Neuronal stem cell (in vitro differentiated cells): ENCODE results near the gene SEC23IP.

Source experiments
- DNase-seq: peaks from one replicate; pipeline ENCODE4 v3.0.0-alpha.2; 2013; ENCODE audit warnings: low spot score
- H2AFZ ChIP-seq: one replicate; pipeline ENCODE4 v1.6.1; 2013; ENCODE audit warnings: mild to moderate bottlenecking, low read length, inconsistent platforms
- H2AK5ac ChIP-seq: 2 replicates; pipeline ENCODE4 v1.6.1; 2013; ENCODE audit warnings: low read depth, mild to moderate bottlenecking, inconsistent platforms, low read length, moderate library complexity, mixed read lengths
- H2BK120ac ChIP-seq: 2 replicates; pipeline ENCODE4 v1.6.1; 2013; ENCODE audit warnings: low read depth, mild to moderate bottlenecking, inconsistent platforms, low read length, moderate library complexity, mixed read lengths
- H2BK12ac ChIP-seq: one replicate; pipeline ENCODE4 v1.6.1; 2013; ENCODE audit warnings: low read length, inconsistent platforms
- H2BK15ac ChIP-seq: 2 replicates; pipeline ENCODE4 v1.6.1; 2013; ENCODE audit warnings: mild to moderate bottlenecking, low read length, inconsistent platforms, mixed read lengths
- H2BK5ac ChIP-seq: one replicate; pipeline ENCODE4 v1.6.1; 2013; ENCODE audit warnings: inconsistent platforms, mild to moderate bottlenecking, low read length, moderate library complexity
- H3K14ac ChIP-seq: one replicate; pipeline ENCODE4 v1.6.1; 2013; ENCODE audit warnings: low read length, inconsistent platforms
- H3K18ac ChIP-seq: 2 replicates; pipeline ENCODE4 v1.6.1; 2013; ENCODE audit warnings: low read length, inconsistent platforms
- H3K23ac ChIP-seq: 2 replicates; pipeline ENCODE4 v1.6.1; 2013; ENCODE audit warnings: low read depth, mild to moderate bottlenecking, mixed read lengths, low read length, inconsistent platforms; ENCODE audit not compliant: poor library complexity
- H3K27ac ChIP-seq: replicated peaks from 3 replicates; pipeline ENCODE4 v1.5.1; 2013; ENCODE audit warnings: low read length, inconsistent platforms
- H3K27me3 ChIP-seq, 3 experiments: 2 replicates each; pipeline ENCODE4 v1.6.1; 2013; ENCODE audit warnings: low read length in 3 of 3, mild to moderate bottlenecking in 2 of 3, inconsistent platforms in 1 of 3, low read depth in 1 of 3, mixed read lengths in 1 of 3, moderate library complexity in 1 of 3; ENCODE audit not compliant: control insufficient read depth in 3 of 3, insufficient read depth in 3 of 3
- H3K36me3 ChIP-seq, 2 donors: replicated peaks in 1 of 2; 2 replicates each; pipeline ENCODE4 v1.6.1; 2013; ENCODE audit warnings: low read length in 2 of 2; ENCODE audit not compliant: control insufficient read depth in 2 of 2, insufficient read depth in 2 of 2
- H3K4ac ChIP-seq: 2 replicates; pipeline ENCODE4 v1.6.1; 2013; ENCODE audit warnings: inconsistent platforms, mild to moderate bottlenecking, low read length, moderate library complexity
- H3K4me1 ChIP-seq, 2 donors: 1 replicate in 1 of 2; 2 replicates in 1 of 2; pipeline ENCODE4 v1.6.1; 2013; ENCODE audit warnings: low read length in 2 of 2, low read depth in 1 of 2; ENCODE audit not compliant: control insufficient read depth in 2 of 2, insufficient read depth in 1 of 2
- H3K4me2 ChIP-seq: one replicate; pipeline ENCODE4 v1.6.1; 2013; ENCODE audit warnings: mild to moderate bottlenecking, low read length, inconsistent platforms; ENCODE audit not compliant: insufficient read depth, poor library complexity, severe bottlenecking
- H3K4me3 ChIP-seq, 2 donors: 2 replicates each; pipeline ENCODE4 v1.5.1; 2013; ENCODE audit warnings: low read length in 2 of 2, mild to moderate bottlenecking in 2 of 2, inconsistent platforms in 1 of 2, moderate library complexity in 1 of 2
- H3K79me1 ChIP-seq: one replicate; pipeline ENCODE4 v1.6.1; 2013; ENCODE audit warnings: low read depth, mild to moderate bottlenecking, inconsistent platforms, low read length, moderate library complexity
- H3K9ac ChIP-seq: one replicate; pipeline ENCODE4 v1.6.1; 2013; ENCODE audit warnings: mild to moderate bottlenecking, low read depth, low read length, inconsistent platforms; ENCODE audit not compliant: poor library complexity
- H3K9me3 ChIP-seq, 2 donors: replicated peaks in 1 of 2; 2 replicates each; pipeline versions ENCODE3 to v1.6.1; 2013; ENCODE audit warnings: low read length in 2 of 2, mild to moderate bottlenecking in 2 of 2, inconsistent platforms in 1 of 2, low read depth in 1 of 2, mixed read lengths in 1 of 2, moderate library complexity in 1 of 2; ENCODE audit not compliant: control insufficient read depth in 2 of 2, insufficient read depth in 1 of 2
- H4K8ac ChIP-seq: one replicate; pipeline ENCODE4 v1.6.1; 2013; ENCODE audit warnings: low read depth, mild to moderate bottlenecking, inconsistent platforms, low read length, moderate library complexity
- H4K91ac ChIP-seq: one replicate; pipeline ENCODE4 v1.6.1; 2013; ENCODE audit warnings: low read length, low read depth, mild to moderate bottlenecking, inconsistent platforms; ENCODE audit not compliant: poor library complexity
- WGBS, 2 donors: extraction: QIAGEN DNeasy Blood & Tissue Kit; methylation state at CpG; one replicate each; pipeline ENCODE4 v1.1.7; 2013; ENCODE audit warnings: missing lambda C conversion rate in 2 of 2, mixed read lengths in 1 of 2; ENCODE audit not compliant: insufficient read length in 2 of 2, insufficient replicate concordance in 1 of 2; ENCODE audit errors: extremely low coverage in 2 of 2; 5-methylcytosine and 5-hydroxymethylcytosine counted together

The SEC23IP gene

GRCh38 chr10:119919826-119920225, 27.3 kb downstream of the SEC23IP start:
- DNase-seq = no peak
- Histone ChIP-seq H2BK15ac (no peak overlapping the region), H3K9ac (no peak overlapping the region), H3K4me1 (no peaks in the 10 kb centered on the region), H2BK5ac (no peak overlapping the region), H3K27me3 (no peaks in the 10 kb centered on the region), H3K9me3 (no peaks in the 10 kb centered on the region), H3K79me1 (no peaks in the 10 kb centered on the region), H2BK12ac (no peak overlapping the region), H4K8ac (no peak overlapping the region), H3K4me2 (no peak overlapping the region), H3K18ac (no peak overlapping the region), H3K36me3 (peaks cover 13 to 95% of the 10 kb centered on the region in 2 donors), H3K23ac (no peak overlapping the region), H3K4ac (no peak overlapping the region), H3K4me3 (no peak overlapping the region), H4K91ac (no peak overlapping the region), H3K14ac (no peak overlapping the region), H2AFZ (no peak overlapping the region), H2AK5ac (no peak overlapping the region), H2BK120ac (no peak overlapping the region), H3K27ac (no peak overlapping the region)
- WGBS, 2 donors = no CpG with 5 or more reads among the region's 1 CpG

DNA sequence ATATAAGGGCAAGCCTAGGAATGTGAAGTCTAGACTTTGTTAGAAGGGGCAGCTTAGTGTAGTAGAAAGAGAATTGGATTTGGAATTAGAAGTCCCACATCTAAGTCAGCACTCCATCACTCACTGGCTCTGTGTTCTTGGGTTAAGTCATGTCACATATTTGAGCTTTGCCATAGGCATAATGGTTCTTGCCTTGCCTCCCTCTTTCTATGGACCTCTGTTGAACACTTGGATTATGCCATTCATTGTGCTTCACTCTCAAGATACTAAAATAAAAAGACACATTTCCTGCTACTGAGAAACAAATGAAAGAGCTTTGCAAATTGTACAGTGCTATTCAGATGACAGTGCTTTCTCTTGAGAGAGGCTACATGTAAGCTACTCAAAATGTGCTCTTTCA, 35.9 kb downstream of the SEC23IP start:
- Histone ChIP-seq H3K23ac (no peak overlapping the region), H3K4me3 (no peak overlapping the region), H4K91ac (no peak overlapping the region), H2BK5ac (no peak overlapping the region), H3K9me3 (no peaks in the 10 kb centered on the region), H3K4me1 (peaks cover 0 to 7% of the 10 kb centered on the region in 2 donors), H3K14ac (no peak overlapping the region), H3K4ac (no peak overlapping the region), H4K8ac (no peak overlapping the region), H3K4me2 (no peak overlapping the region), H3K36me3 (peaks cover 11 to 92% of the 10 kb centered on the region in 2 donors), H3K27ac (no peak overlapping the region), H3K79me1 (no peaks in the 10 kb centered on the region), H3K27me3 (no peaks in the 10 kb centered on the region), H3K18ac (no peak overlapping the region), H2AK5ac (no peak overlapping the region), H2BK120ac (no peak overlapping the region), H2BK15ac (no peak overlapping the region), H2AFZ (no peak overlapping the region), H2BK12ac (no peak overlapping the region), H3K9ac (no peak overlapping the region)
- DNase-seq = no peak

DNA sequence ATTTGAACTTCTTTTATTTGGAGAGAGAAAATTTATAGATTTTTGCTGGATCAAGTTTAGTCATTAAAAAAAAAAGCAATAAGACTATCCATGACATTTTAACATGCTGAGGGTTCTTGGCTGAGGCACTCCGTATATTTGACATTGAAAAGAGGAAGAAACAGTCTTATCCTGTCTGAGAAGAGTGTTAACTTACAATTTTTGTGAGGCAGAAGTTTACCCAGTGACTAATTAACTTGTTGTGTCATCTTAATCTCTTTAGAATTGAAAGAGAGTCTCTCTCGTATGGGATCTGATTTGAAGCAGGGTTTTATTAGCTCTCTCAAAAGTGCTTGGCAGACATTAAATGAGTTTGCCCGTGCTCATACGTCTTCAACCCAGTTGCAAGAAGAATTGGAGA, 39.3 kb downstream of the SEC23IP start:
- Histone ChIP-seq H2BK15ac (no peak overlapping the region), H3K79me1 (no peaks in the 10 kb centered on the region), H3K23ac (no peak overlapping the region), H2BK12ac (no peak overlapping the region), H3K27me3 (no peaks in the 10 kb centered on the region), H3K9me3 (no peaks in the 10 kb centered on the region), H3K27ac (no peak overlapping the region), H3K4me3 (no peak overlapping the region), H4K8ac (no peak overlapping the region), H3K4ac (no peak overlapping the region), H3K18ac (no peak overlapping the region), H3K14ac (no peak overlapping the region), H4K91ac (no peak overlapping the region), H2BK5ac (no peak overlapping the region), H3K4me2 (no peak overlapping the region), H3K4me1 (peaks cover 0 to 9% of the 10 kb centered on the region in 2 donors), H2AK5ac (no peak overlapping the region), H2AFZ (no peak overlapping the region), H3K36me3 (peaks cover 10 to 92% of the 10 kb centered on the region in 2 donors), H3K9ac (no peak overlapping the region), H2BK120ac (no peak overlapping the region)
- WGBS, 2 donors = no CpG with 5 or more reads among the region's 4 CpGs
- no peak for DNase-seq

DNA sequence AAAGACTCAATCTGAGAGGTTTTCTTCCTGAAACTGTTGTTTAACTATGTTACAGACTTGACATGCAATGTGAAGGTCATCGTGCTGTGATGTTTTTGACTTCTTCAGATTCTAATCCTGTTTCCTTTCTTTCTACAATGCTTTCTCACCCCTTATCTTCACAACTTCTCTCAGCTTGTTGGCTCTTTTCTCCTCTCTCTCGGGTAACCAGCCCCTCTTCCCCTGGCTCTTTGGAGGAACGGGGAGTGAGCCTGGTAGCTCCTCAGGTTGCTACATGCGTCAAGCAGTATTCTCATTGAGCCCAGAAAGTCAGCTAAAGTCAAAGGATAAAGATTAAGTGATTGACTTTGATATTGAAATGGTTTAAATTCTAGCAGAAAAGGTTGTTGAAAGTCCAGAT, 40.1 kb downstream of the SEC23IP start:
- Histone ChIP-seq H2BK120ac (no peak overlapping the region), H3K14ac (no peak overlapping the region), H2AK5ac (no peak overlapping the region), H3K4me3 (no peak overlapping the region), H2BK12ac (no peak overlapping the region), H3K18ac (no peak overlapping the region), H3K27ac (no peak overlapping the region), H3K9ac (no peak overlapping the region), H2AFZ (no peak overlapping the region), H3K4ac (no peak overlapping the region), H4K91ac (no peak overlapping the region), H3K4me1 (peaks cover 0 to 9% of the 10 kb centered on the region in 2 donors), H3K9me3 (no peaks in the 10 kb centered on the region), H3K23ac (no peak overlapping the region), H2BK5ac (no peak overlapping the region), H3K27me3 (no peaks in the 10 kb centered on the region), H3K4me2 (no peak overlapping the region), H4K8ac (no peak overlapping the region), H3K79me1 (no peaks in the 10 kb centered on the region), H2BK15ac (no peak overlapping the region), H3K36me3 (peaks cover 8 to 87% of the 10 kb centered on the region in 2 donors)
- DNase-seq = no peak
- no CpG with 5 or more reads among the region's 4 CpGs for WGBS, 2 donors
